ENCODE results near the gene CRLF1.
"Not testable (repeated sequence)": the region's sequence is repeated elsewhere in the genome, so short reads cannot be mapped to it uniquely, and the experiment has no call there.

CRLF1 gene

DNA sequence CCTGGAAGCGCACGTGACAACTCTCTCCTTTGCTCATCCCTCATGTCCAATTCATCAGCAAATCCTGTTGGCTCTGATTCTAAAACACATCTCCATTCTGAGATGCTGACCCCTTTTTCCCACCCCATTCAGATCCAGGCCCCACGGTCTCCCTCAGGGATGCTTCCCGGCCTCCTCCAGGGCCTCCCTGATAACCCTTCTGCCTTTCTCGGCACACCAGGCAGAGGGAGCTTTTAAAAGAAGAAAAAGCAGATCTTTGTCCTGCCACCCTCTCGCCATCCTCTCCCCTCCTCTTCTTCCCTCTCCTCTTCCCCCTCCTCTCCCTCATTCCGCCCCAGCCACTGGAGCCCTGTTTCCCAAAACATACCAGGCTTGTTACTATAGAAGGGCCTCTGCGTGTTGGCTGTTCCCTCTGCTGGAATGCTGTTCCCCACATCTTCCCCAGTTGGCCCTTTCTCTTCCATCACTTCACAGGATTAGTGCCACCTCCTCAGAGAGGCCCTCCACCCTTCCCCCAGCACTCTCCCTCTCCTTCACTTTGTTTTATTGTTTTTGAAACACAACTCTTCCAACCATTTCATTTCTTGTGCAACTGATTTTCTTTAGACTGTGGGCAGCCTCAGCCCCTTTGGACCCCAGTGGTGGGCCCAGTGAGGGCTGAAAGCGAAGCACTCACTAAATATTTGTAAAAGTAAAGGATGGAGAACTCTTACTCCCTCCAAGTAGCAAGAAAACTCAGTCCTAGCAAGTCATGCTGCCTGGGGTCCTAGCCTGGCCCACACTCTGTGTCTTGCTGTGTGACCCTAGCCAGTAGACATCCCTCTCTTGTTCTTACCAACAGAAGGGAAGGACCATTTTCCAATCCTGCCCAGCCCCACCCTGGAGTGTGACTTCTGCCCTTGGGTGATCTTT is 2.5 kb upstream of the CRLF1 start:
- DNase-seq (ENCODE audit: low read depth): no peak

DNA sequence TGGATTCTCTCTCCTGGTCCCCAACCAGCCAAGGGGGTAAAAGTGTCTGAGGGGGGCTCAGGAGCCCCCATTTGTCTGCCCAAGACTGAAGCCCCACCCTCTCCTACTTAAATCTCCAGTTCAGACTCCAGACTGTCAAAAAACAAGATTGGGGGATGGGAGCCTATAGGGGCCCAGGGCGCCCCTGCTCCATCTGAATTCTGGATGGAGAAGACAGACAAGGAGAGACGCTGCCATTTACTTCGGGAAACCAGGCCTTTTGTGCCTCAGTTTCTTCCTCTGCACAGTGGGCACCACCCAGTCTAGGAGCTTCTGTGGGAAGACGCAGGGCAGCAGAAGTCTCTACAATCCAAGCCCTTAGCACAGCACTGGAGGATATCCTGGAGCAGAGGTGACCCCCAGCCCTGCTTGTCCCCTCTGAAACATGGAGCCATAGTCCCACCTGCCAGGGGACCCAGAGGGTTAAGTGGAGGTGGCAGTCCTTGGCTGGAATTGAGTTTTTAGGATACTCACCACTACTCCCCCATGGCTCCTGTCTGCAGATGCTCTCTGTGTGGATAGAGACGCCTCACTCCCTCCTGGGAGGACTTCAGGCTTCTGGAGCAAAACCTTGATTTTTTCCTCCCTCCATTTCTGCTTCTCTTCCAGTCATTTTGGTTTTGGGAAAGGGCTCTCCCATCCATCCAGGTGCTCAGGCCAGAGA is 1.7 kb upstream of the CRLF1 start:
- DNase-seq (ENCODE audit: low read depth): no peak

DNA sequence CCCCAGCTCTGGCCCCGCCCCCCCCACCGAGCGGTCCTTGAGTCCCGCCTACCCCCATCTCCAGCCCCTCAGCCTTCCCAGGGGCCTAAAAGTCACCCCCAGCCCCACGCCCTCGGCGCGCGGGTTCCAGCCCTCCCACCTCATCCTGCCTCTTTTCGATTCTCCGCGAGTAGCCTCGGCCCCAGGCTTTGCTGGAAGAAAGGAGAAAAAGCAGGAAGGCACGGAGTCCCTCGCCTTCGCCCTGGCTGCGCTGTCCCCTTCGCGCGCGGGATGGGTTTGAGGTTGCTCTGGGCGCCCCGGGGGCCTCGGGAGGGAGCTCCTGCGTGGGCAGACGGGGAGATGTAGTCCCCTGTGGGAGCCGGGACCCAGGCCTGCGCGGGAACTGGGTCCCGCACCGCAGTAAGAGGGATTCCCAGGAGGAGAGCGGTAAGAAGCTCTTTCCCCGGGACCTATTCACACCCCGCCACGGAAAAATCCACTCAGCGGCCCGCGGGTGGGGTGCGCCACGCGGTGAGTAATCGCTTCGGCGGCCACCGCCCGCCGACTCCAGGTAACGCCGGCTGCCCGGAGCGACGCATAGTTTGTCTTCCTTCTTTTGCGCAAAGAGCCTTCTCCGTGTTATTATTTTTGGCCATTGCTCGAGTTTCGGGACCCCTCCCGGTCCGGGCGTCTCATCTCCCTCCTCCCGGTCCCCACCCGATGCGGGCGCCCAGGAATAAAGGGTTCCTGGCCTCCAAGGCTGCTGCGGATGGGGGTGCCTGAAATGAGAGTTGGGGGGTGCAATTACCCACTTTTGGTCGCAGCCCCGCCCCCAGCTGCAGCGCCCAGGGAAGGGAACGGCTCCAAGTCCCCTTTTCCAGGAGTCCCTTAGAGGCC is 865 bp upstream of the CRLF1 start:
- no peak for DNase-seq (ENCODE audit: low read depth)

DNA sequence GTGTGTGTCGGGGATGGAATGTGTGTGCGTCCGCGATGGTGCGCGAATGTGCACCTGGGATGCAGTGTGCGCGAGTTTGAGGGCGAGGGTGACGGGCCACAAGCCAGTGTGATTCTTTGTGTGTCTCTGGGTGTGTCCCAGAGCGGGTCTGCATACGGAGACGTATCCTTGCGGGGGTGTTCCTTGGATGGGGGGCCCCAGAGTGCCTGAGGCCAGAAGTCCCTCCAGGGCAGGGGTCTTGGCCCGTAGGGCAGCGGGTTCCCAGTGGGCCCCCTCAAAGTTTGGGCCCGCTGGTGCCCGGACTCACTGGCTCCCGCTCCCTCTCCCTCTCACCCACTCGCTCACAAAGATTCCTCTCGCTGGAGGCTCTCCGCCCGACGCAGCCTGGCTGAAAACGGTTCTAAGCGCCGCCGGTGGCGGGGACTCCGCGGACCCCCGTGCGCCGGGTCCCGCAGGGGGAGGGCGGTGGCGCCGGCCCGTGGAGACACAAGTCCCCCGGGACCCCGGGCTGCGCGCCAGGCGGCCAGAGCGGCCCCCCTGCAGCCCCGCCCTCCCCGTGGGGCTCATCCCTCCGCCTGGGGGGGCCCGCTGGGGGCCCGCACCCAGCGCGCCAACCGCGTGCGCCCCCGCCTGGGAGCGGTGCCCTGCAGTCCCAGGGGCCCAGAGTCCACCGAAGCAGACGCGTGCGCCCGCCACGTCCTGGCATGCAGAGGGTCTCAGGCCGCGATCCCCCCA is 886 bp downstream of the CRLF1 start:
- no peak for DNase-seq (ENCODE audit: low read depth)

DNA sequence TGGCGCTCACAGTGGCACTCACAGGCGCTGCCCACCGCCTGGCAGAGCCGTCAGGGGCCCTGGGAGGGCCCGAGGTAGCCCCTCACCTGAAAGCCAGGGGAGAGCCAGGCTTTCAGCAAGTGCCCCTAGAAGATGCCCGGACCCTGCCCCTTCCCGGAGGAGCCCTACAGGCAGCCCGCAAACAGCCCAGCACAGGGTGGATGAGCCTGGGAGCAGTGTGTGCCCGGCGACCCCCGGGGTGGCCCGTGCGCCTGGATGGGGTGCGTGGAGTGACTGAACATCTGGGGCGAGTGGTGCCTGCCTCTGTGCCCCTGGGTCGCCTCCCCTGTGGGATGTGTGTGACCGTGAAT is 1.4 kb downstream of the CRLF1 start:
- no peak for DNase-seq (ENCODE audit: low read depth)

DNA sequence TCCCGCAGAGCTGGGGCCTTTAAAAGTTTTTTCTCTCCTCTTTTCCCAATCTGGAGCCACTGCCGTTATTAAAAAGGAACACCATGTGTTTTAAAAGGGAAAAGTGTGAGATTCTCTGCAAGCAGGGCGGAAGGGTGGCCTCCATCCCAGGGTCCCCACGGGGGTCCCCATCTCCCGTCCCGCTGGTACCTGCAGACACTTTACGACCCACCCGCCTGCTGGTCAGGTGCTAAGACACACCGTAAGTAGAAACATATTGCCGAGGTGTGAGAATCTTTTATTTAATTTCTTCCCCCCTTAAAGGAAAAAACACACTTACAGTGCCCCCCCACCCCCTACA is 1.8 kb downstream of the CRLF1 start:
- no peak for DNase-seq (ENCODE audit: low read depth)

DNA sequence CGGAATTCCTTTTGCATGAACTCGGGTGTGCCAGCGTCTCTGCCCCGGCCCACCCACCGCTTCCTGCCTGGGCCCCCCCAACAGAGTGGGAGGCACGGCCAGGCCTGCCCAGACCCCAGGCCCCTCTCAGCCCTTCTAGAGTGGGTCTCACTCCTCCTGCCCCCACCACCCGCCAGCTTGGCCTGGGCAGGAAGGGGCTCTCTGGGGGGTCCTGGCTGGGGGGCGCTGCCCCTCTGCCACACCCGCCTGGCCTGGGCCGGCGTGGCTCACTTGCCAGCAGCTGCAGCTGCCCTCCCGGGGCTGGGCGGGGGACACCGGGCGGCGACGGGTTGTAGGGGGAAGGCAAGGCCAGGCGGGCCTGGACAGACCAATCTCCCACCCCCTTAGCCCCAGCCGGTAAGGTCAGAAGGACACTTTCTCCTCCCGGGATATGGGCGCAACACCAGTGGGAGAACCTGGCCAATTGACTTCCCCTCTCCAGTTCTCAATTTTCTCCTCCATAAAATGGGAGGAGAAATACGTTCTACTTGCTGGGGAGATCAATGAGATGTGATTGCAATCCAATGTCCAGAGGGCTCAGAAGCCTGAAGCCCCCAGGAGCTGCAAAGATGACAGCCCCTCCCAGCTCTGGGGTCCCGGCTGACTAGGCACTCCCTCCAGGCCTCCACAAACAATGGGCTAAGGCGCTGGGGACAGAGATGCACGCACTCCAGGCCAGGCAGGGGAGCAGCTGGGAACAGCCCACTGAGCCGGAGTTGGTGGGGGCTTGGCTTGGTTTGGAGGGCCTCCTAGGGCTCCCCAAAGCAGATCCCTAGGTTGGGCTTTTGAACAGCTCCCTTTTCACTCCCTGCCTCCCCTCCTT is 2.4 kb downstream of the CRLF1 start:
- DNase-seq (ENCODE audit: low read depth): no peak

DNA sequence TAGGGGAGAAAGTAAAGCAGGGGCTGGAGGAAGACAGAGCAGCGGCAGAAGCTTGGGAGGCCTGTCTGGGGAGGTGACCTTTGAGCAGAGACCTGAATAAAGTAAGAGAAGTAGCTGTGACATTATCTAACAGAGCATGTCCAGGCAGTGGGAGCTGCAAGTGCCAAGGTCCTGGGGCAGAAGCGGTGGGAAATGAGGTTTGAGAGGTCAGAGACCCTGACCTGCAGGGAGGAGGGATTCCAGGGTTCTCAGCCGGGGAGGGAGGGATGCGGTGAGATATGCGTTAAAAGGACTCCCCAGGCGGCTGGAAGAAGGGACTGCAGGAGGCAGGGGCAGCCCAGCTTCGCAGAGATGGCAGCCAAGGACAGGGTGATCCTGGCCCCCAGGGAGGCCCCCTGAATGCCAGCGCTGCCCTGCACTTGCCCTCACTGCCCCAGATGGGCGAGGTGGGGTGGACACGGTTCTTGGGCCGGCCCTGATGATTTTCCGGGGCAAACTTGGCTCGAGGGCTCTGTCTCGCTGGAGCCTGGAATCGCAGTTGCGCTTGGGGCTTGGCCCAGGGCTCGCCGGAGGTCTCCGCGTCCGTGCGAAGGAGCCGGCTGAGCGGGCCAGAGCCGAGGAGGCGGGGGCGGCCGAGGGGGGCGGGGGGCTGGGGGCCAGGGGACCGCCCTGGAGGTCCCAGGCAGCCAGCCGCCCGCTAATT is 3.2 kb downstream of the CRLF1 start:
- no peak for DNase-seq (ENCODE audit: low read depth)

DNA sequence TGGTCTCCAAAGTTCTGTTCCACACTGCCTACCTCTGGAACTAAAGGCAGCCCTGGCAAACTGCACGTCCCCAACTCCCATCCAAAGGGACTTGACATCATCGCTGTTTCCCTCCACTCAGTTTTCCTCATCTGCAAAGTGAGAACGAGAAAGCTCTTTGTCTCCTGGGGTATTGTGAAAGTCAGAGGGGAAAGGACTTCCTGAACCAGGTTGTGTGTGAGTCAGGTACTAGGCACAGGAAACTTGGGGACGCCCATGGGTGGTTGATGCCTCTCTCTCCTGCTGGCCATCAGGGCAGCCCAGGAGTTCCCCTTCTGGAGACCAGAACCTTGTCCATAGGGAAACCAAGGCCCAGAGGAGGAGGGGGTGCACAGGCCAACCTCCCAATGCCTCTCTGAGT is 4.7 kb downstream of the CRLF1 start:
- no peak for DNase-seq (ENCODE audit: low read depth)

DNA sequence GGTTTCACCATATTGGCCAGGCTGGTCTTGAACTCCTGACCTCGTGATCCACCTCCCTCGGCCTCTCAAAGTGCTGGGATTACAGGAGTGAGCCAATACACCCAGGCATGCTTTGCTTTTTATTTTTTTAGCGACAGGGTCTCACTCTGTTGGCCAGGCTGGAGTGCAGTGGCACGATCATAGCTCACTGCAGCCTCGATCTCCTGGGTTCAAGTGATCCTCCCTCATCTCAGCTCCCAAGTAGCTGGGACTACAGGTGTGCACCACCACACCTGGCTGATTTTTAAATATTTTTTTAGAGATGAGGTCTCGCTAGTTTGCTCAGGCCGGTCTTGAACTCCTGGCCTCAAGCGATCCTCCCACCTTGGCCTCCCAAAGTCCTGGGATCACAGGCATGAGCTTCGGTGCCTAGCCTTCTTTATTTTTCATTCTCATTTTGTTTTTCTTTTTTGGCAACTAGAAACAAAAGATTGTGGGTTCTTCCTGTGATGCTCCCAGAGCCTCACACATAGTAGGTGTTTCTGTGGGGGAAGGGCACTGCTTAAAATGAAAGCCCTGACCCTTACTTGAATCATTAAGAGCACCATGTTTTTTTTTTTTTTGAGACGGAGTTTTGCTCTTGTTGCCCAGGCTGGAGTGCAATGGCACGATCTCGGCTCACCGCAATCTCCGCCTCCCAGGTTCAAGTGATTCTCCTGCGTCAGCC is 5.8 kb downstream of the CRLF1 start:
- not testable (repeated sequence) for DNase-seq (ENCODE audit: low read depth)

DNA sequence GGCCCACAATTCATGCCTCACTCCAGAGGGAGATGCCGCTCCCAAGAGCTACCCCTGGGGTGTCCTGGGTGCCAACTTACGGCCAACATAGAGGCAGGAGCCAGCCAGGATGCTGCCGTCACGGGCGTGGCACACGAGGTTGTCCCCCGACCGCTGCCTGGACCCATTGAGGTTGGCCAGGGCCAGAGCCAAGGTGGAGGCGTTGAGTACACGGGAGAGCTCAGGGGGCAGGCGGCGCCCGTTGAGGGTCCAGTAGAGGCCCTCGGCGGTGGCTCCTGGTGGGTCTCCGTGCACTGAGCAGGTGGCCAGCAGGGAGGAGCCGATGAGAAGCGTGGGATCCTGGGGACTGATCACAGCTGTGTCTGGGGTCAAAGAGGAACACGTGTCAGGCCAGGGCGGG is 7.1 kb downstream of the CRLF1 start:
- DNase-seq (ENCODE audit: low read depth): no peak

DNA sequence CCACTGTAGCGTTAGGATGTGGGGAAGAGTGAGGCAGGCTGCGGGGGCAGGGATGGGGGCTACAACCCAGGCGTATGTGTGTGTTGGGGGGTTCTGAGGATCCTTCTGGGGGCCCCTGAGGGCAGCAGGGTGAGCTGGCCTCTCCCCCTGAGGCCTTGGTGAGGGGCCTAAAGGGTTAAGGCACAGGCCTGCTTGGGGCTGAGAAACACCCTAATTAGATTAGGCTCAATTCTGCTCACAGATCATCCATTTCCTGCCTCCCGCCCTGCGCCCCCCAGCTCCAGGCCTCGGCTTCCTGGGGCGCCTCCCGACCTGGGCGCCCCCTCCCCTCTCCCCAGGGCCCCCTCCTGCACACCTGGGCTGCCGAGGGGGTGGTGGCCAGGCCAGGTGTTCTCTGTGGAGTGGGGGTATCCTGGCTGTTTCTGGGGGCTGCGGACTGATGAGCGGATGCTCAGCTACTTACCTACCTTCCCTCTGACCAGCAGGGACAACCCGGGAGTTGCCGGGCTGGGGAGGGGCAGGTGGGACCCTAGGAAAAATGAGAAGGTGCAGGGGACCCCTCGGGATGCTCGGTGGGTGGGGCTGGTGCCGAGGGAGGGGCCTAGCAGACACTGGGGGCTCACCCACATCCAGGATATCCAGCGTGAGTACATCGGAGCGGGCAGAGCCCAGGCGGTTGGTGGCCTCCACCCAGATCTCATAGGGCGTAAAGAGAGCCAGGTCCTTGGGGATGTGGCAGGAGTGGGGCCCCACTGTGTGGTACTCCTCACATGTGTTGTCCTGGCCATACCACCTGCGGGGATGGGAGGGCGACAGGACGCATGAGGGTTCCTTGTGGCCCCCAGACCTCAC is 8.6 kb downstream of the CRLF1 start:
- no peak for DNase-seq (ENCODE audit: low read depth)

DNA sequence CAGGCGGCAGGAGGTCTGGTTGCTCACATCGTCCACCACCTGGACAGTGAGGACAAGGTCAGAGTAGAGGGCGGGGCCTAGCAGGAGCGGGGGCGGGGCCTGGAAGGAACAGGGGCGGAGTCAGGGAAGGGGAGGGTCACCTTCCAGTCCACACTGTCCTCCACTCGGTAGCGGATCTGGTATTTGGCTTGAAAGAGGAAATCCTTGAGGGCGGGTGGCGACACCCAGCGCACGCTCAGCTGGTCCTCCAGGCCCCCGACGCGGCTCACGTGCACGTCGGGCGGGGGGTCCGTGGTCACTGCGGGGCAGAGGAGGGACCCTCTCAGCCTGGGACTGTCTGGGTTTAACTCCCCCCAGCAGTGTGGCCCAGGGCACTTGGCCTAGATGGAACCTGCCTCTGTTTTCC is 9.8 kb downstream of the CRLF1 start:
- no peak for DNase-seq (ENCODE audit: low read depth)

DNA sequence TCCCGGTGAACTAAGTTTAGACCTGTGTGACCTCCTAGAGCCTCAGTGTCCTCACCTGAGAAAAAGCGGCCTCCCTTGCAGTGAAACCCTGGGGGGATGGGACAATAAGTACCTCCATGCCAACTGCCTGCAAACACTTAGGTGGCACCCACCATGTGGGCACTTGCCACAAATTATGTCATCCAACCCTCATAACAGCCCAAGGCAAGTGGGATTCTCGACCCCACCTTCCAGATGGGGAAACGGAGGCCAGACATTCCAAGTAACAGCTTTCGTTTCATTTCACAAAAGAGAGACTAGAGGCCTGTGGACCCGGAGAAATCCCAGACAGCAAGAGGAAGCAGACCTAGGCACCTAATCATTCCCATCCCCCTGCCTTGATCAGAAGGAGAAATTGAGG is 11.1 kb downstream of the CRLF1 start:
- no peak for DNase-seq (ENCODE audit: low read depth)

DNA sequence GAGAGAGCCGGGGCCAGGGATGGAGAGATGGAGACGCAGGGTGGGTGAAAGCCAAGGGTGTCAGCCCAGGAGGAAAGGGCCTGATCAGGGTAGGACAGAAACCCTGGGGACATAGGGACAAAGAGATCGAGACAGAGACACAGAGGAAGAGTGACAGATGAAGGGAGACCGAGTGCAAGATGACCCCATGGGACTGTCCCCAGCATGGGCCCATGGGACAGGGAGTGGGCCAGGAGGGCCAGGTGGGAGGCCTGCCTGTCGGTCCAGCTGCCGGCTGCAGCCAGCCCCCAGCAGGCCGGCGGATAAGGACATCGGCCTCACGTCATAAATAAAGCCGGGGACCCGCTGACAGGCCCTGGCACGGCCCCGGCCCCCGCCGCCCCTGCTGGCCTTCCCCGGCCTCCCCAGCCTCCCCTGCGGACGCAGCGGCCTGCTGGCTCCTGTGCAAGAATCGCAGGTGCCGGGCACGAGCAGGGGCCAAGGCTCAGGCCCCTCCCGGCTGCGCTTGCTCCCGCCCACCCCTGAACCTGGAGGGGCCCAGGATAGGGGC is 11.7 kb downstream of the CRLF1 start:
- no peak for DNase-seq (ENCODE audit: low read depth)

DNA sequence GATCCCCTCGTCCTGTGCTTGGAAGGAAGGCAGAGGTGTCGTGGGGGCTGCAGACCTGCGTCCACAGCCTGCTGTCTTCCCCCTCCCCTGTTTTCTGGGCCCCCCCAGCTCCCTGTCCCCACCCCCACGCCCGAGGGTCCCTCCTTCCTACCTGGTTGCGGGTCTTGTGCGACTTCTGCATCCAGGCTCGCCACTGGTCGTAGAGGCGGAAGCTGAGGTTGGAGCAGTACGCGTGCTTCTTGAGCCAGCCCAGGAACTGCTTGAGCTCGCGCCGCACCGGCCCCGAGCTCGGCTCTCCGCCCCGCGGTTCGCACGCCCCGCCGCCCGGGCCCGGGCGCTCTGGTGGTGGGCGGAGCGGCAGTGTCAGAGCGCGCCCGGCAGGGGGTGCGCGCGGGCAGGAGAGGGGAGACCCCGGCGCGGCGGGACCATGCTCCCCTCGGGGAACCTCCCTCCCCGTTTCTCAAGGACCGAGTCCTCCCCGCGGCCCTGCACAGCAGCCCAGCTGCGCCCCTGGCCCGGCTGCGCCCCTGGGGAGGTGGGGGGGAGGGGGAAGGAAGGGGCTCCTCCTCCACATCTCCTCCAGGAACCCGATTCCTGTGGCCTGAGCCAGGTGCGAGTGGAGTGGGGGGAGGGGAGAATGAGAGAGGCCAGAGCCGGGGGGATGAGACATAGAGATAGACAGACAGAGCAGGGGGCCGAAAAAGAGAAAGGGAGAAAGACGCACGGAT is 12.3 kb downstream of the CRLF1 start:
- no peak for DNase-seq (ENCODE audit: low read depth)

DNA sequence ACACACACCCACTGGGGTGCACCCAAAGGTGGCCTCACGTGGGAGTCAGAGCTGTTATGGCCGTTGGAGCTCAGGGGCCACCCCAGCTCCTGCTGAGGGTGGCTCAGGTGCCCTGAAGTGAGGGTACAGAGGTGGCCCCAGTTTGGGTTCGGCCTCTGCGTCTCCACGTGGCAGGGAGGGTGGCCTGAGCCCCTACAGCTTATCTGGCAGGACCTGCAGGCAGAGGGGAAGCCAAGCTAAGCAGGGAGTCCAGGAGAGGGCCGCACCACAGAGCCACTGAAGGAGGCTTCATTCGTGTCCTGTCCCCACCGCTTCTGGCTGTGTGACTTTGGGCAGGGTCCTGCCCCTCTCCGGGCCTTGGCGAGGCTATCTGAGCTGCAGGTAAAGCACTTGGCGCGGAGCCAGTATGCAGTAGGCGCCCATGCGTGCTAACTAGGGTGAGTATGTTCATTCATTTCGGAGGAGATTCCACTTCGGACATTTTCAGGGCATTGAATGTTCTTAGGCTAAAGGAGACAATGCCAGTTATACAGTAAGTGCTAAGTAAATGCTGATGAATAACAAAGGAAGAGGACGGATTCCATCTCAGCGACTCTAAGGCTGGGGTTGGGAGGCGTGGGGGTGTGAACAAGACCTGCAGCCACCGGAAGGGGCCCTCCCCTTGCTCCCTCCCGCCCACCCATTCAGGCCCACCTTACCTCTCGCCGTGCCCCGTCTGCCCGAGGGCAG is 13.1 kb downstream of the CRLF1 start:
- DNase-seq (ENCODE audit: low read depth): no peak

All from GM04503 (cell line).